NK-92 treated with Interleukin-12 subunit alpha and Interleukin-12 subunit beta, amount 100 ng/mL, for 24 hours (cell line): ENCODE results near the gene DDI1.
"Not testable (repeated sequence)": the region's sequence is repeated elsewhere in the genome, so short reads cannot be mapped to it uniquely, and the experiment has no call there.

Source experiments
- DNase-seq: peaks from one replicate; lab custom pipeline; 2025; lab: John Stamatoyannopoulos, UW

The DDI1 gene

DNA sequence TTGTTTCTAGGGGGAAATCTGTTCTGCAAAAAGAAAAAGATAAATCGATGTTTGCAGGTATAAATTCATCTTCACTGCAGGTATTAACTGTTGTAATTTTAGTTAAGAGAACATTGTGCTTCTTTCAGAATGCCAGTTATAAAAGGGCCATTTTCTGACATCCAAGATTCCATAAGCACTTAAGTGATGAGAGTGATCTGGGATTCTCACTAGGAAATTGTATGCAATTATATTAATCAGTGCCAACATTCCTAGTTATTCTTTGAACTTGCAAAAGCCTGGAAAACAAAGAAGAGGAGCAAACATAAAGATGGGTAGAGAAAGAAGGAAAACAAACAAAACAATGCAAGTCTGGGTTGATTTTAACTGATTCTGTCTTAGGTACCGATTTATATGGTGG lies 5.4 kb downstream of the DDI1 start:
- no peak for DNase-seq

GRCh38 chr11:104043142-104043541 lies 6.7 kb downstream of the DDI1 start:
- DNase-seq: no peak

DNA sequence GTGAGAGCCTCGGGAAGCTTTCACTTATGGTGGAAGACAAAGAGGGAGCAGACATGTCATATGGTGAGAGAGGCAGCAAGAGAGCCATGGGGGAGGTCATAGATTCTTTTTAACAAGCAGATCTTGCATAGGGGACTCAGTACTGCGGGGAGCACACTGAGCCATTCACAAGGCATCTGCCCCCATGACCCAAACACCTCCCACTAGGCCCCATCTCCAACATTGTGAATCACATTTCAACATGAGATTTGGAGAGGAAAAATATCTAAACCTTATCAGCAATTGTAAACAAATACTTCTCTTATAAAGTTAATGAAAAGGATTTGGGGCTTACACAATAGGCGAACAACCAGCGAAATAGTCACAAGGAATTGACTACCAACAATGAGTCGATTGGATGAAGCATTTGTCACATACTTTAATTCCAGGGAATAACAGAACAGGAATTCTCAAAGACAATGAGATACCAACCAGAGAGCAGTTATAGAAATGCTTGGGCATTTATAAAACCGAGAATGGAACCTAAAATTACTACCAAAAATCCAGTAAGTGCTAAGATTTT lies 7.3 kb downstream of the DDI1 start:
- DNase-seq: no peak

DNA sequence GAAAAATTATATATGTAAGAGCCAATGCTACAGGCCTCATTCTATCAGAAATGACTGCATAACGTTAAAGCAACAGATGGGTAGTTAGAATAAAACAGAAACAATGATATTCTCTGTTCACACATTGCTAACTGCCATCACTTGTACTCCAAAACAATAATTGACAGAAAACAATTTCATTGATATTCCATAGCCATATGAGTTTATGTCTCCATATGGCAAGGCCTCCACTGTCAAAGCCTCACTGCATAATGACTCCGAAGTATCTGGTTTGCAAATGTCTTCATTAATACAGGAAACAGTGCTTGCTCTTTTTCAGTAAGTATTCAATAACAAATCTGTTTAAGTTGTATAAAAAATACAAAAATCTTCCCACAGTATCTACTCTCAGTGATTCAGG lies 9.9 kb downstream of the DDI1 start:
- DNase-seq: no peak

DNA sequence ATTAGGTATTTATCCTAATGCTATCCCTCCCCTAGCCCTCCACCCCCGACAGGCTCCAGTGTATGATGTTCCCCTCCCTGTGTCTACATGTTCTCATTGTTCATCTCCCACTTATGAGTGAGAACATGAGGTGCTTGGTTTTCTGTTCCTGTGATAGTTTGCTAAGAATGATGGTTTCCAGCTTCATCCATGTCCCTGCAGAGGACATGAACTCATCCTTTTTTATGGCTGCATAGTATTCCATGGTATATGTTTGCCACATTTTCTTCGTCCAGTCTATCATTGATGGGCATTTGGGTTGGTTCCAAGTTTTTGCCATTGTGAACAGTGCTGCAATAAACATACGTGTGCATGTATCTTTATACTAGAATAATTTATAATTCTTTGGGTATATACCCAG lies 10.4 kb downstream of the DDI1 start:
- DNase-seq: not testable (repeated sequence)

- no peak for DNase-seq
These were observed 12.7 kb downstream of the DDI1 start for GRCh38 chr11:104049116-104049515.

GRCh38 chr11:104051778-104052177 lies 15.3 kb downstream of the DDI1 start:
- DNase-seq: no peak

DNA sequence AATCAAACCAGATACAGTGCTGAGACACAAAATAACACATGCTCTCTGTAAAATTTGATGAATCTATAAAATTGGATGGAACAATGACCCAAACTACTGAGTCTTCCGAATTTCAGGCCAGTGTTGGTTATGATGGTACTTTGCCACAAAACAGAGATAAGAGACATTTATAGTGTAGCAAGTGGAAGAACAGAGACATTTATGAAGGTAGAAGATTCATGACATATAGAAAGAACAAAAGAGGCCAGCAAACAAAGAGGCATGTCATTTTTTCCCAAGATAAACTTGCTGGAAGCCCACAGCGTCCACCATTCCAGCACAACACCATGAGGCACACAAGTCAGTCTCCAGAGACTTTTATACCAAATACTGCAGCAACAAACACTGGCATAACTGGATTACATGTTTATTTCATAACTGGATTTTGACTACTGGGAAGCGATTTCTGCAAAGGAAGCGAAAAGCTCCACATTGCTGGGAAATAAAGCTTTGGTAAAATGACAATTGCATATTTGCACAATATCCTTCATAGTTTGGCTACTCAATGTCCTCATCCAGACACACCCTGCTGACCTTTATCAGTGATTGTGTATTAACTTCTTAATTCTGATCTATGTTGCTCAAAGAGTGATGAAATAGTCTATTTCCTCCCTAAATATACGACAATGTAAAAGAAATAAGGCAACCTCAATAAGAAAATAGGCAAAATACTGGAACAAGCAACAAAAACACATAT lies 17.5 kb downstream of the DDI1 start:
- no peak for DNase-seq

DNA sequence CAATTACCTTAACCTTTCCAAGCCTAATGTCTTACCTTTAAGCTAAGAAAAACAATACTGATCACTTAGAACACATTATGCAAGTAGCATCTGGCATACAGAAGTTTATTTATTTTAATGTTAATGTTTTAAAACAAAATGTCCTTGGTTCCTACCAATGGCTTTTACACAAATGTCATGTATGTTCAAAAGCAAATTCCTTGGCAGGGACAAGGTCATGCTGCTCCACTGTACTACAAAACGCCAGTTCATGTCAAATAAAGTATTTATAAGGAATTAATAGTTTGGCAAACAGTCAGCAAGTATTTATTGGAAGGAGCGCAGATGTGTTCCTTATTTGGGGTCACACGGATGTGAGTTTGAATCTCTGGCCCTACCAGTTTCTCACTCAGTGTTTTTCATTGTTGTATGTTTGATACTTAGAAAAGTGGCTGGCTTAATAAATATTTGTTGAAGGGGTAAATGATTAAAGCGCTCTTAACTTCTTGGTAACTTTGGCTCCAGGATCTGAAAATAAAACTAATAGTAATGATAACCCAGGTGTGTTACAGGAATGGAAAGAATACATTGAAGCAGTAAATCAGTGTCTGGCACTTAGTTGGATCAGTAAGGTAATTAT lies 18.6 kb downstream of the DDI1 start:
- DNase-seq: no peak

DNA sequence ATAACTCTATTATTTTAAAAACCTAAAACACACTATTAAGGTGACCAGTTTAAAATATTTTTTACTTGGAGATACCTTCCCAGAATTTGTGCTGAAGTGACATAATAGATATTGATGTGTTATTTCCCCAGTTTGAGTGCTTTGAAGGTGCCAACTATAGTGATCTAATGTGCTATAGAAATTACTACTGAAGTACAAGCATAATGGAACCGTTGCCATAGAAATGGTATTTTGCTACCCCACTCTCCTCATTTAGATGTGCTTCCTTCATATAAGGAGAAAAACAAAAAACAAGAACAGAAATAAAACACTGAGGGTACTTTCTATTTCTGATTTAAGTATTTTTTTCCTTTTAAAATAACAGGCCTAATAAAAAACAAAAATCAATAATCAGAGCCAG lies 19.2 kb downstream of the DDI1 start:
- DNase-seq: no peak

DNA sequence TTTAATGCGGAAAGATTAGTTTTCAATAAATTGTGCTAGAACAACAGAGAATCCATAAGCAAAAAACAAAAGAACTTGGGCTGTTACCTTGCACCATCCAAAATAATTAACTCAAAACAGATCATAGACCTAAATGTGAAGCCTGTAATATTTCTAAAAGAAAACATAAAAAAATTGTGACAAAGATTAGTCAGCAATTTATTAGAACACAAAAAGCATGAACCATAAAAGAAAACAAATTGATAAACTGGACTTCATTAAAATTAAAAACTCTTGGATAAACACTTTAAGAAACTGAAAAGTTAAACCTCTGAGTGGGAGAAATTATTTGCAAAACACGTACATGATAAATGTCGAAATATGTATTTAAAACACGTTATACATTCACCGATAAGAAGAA lies 21.5 kb downstream of the DDI1 start:
- no peak for DNase-seq

- DNase-seq: no peak
These were observed 22.2 kb downstream of the DDI1 start for GRCh38 chr11:104058680-104059079.

GRCh38 chr11:104060004-104060794 lies 23.8 kb downstream of the DDI1 start:
- no peak for DNase-seq

GRCh38 chr11:104060820-104061219 lies 24.4 kb downstream of the DDI1 start:
- no peak for DNase-seq

GRCh38 chr11:104061853-104062521 lies 25.5 kb downstream of the DDI1 start:
- DNase-seq: no peak

- DNase-seq: no peak
These were observed 27.7 kb downstream of the DDI1 start for GRCh38 chr11:104064034-104064630.

DNA sequence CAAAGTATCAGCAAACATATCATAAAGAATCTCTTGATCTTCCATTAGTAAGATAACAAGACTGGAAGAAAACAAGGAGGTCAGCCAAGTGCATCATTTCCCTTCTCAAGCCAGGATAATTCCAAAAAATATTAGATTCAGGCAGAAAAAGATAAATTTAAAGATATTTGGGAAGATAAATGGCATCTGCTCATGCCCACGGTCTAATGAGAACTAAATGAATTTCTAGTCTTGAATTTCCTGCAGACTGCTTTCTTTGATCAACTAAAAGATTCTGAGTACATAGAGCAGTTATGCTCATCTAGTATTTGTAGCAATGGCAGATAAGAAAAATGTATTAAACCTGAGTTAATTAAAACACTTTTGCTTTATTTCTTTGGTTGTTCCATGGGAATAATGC lies 31.1 kb downstream of the DDI1 start:
- no peak for DNase-seq

DNA sequence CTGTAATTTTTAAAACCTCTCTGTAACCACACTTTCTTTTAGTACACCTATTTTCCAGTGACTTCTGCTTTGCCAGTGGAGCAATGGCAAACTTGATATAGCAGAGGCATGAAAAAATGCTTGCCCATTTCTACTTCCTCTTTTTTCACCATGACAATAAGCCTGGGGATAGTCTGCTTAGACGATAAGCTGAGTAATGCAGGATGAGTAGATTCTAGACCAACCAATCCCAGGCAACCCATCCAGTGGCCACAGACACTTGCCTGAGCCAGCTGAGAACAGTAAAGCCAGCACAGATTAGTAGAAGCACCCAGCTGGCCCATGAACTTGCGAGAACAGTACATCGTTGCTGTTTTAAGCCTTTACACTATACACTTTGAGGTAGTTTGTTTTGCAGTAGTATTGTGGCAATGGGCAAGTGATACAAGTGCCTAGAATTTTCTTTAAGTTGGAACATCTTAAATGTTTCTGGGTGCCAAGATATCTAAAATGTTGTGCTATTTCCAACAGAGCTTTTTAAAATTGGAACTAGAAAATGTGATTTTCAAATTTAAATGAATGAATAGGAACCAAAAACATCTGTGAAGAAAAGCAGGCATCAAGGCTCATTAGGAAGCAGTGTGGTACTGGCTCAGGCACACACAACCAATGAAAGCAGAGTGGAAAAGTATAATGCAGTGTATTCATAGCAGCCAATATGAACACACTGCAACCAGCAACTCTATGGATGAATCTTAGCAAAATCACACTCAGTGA lies 37.7 kb downstream of the DDI1 start:
- DNase-seq: no peak

DNA sequence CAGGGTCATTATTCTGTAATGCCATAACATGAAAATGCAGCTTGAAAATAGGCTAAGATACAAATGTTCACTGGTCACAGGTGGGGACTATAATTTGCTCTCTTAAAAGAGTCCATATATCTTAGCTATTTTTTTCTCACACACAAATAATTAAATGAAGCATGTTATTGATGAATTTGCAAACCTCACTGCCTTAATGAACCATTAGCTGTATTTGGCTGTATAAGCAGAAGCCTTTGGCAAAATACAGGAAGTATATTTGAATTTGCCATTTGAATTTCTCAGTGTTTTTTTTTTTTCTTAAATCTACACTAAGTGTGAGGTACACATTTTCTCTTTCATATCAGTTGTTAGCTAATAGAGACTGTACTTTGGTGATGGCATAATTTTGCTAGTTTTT lies 38.7 kb downstream of the DDI1 start:
- no peak for DNase-seq

- DNase-seq: no peak
These were observed 39.3 kb downstream of the DDI1 start for GRCh38 chr11:104075706-104076105.

- DNase-seq: no peak
These were observed 40.0 kb downstream of the DDI1 start for GRCh38 chr11:104076455-104076854.
